IPS-15b (cell line): ENCODE measurements around the gene ARHGEF12.

ENCODE experiments used
- H3K27me3 ChIP-seq: one replicate; pipeline ENCODE4 v1.6.1; 2013; ENCODE audit warnings: low read length; ENCODE audit not compliant: control insufficient read depth, insufficient read depth
- H3K36me3 ChIP-seq: one replicate; pipeline ENCODE4 v1.6.1; 2013; ENCODE audit warnings: low read length; ENCODE audit not compliant: control insufficient read depth, insufficient read depth
- H3K4me1 ChIP-seq: one replicate; pipeline ENCODE4 v1.6.1; 2013; ENCODE audit warnings: mild to moderate bottlenecking, low read length; ENCODE audit not compliant: control insufficient read depth, insufficient read depth
- H3K4me3 ChIP-seq: one replicate; pipeline ENCODE4 v1.5.1; 2013; ENCODE audit warnings: low read depth, low read length
- H3K9ac ChIP-seq: one replicate; pipeline ENCODE4 v1.6.1; 2013; ENCODE audit warnings: low read depth, mild to moderate bottlenecking, low read length
- H3K9me3 ChIP-seq: one replicate; pipeline ENCODE4 v1.6.1; 2013; ENCODE audit warnings: mild to moderate bottlenecking, low read length; ENCODE audit not compliant: control insufficient read depth, insufficient read depth

ARHGEF12 gene

DNA sequence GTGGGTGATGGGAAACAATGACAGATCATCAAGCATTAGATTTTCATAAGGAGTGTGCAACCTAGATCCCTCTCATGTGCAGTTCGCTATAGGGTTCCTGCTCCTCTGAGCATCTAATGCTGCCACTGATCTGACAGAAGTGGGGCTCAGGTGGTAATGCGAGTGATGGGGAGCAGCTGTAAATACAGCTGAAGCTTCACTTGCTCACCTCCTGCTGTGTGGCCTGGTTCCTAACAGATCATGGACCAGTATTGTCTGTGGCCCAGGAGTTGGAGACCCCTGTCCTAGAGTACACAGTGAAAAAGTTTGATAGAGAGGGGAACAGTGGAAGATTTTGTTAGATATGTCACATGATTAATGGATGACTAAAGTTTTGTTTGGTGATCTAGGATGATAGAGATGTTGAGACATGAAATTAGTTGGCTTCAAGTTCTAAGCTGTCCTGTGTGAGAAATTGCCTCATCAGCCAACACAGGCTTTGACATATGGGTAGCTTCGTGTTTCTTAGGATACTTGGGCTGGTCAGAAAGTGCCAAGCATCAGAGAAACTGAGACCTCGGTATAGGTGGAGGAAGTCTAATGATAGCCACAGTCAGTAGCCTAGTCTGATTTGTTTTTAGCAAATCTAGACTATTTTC lies 47.4 kb downstream of the ARHGEF12 start:
- peaks cover 8% of the 10 kb centered on the region for H3K4me1 ChIP-seq
- no peaks in the 10 kb centered on the region for H3K9me3 ChIP-seq
- H3K36me3 ChIP-seq, result no peaks in the 10 kb centered on the region
- no peaks in the 10 kb centered on the region for H3K27me3 ChIP-seq
- H3K9ac ChIP-seq, result no peak overlapping the region
- H3K4me3 ChIP-seq, result no peak overlapping the region

DNA sequence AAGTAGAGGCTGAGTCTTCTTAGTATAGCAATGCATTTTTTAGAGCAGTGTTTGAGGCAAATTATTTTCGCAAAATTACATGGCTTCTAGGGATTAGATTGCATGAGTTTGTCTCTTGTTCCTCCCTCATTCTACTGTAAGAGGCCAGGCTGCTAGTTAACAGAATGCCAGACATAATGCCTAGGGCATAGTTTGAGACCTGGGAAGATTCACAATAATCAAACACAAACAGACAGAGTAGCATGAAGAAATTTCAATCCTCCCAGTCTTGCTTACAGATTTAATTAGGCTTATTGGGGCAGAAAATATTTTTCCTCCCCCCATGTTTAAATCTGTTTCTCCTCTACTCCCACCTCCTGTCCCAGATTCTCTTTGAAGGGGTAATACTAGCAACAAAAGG lies 48.3 kb downstream of the ARHGEF12 start:
- Histone ChIP-seq H3K9ac (no peak overlapping the region), H3K36me3 (no peaks in the 10 kb centered on the region), H3K4me3 (no peak overlapping the region), H3K4me1 (peaks cover 8% of the 10 kb centered on the region), H3K9me3 (no peaks in the 10 kb centered on the region), H3K27me3 (no peaks in the 10 kb centered on the region)

DNA sequence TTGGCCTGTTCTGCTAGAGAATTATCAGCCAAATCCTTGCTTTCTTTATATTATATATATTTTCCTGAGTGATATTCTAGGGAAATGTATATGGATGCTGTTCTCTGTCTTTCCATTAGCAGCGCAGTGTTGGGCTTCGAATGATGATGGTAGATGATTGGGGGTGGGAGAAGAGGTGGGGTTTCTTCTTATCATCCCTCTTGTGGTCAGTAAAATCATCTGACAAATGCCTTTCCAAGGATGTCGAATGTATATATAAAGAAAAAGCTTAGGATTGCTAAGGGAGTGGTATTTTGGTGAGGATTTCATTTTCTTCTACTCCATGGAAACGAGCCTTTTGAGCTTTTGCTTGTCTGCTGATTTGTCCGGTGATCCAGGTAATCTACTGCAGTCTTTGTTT lies 48.9 kb downstream of the ARHGEF12 start:
- Histone ChIP-seq H3K4me3 (no peak overlapping the region), H3K36me3 (no peaks in the 10 kb centered on the region), H3K9me3 (no peaks in the 10 kb centered on the region), H3K4me1 (peaks cover 8% of the 10 kb centered on the region), H3K27me3 (no peaks in the 10 kb centered on the region), H3K9ac (no peak overlapping the region)

DNA sequence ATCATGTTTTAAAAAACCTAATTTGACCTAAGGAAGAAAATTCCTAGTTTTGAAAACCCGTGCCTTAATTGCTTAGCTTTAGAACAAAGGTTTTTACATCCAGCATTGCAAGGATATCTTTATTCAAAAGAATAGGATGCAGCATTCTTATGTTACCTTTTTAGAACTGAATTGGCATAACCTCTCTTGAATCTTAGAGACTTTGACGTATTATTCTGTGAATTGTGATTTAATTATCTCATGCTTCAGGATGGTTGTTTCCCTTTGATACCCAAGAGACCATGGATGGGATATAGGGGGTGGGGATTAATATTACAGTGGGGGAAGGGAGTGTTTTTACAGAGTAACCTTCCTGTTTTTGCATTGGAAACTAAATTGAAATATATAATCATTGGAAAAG lies 49.4 kb downstream of the ARHGEF12 start:
- Histone ChIP-seq H3K9ac (no peak overlapping the region), H3K4me1 (peaks cover 8% of the 10 kb centered on the region), H3K27me3 (no peaks in the 10 kb centered on the region)

DNA sequence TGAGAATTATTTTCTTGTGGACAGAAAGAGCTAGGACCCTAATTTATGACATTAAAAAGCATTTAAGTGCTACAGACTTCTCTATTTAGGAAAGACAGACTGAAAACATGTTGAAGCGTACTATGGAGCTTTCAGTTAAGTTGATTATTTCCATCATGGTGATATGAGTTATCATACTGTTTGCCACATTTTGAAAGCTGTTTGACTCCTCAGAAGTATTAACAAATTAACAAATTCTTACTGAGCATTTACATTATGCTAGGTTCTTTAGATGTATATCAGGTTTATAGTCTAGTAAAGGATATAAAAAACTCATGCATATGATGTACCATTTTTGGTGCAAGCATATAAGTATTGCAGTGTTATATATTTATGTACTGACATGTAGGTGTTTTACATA lies 50.1 kb downstream of the ARHGEF12 start:
- Histone ChIP-seq H3K36me3 (no peaks in the 10 kb centered on the region), H3K9ac (no peak overlapping the region), H3K9me3 (no peaks in the 10 kb centered on the region), H3K4me3 (no peak overlapping the region), H3K4me1 (peaks cover 8% of the 10 kb centered on the region), H3K27me3 (no peaks in the 10 kb centered on the region)

More for the DNA sequence above, 49.4 kb downstream of the ARHGEF12 start:
- no peaks in the 10 kb centered on the region for H3K36me3 ChIP-seq
- H3K9me3 ChIP-seq, result no peaks in the 10 kb centered on the region
- H3K4me3 ChIP-seq, result no peak overlapping the region

- no peaks in the 10 kb centered on the region for H3K36me3 ChIP-seq
- no peak overlapping the region for H3K4me3 ChIP-seq
- no peaks in the 10 kb centered on the region for H3K27me3 ChIP-seq
- peaks cover 9% of the 10 kb centered on the region for H3K4me1 ChIP-seq
- no peak overlapping the region for H3K9ac ChIP-seq
- H3K9me3 ChIP-seq, result no peaks in the 10 kb centered on the region
Observed at GRCh38 chr11:120386774-120387371, 50.7 kb downstream of the ARHGEF12 start.

GRCh38 chr11:120388261-120388660 lies 52.0 kb downstream of the ARHGEF12 start:
- H3K27me3 ChIP-seq, result no peaks in the 10 kb centered on the region
- H3K4me3 ChIP-seq, result no peak overlapping the region
- no peaks in the 10 kb centered on the region for H3K9me3 ChIP-seq
- no peak overlapping the region for H3K9ac ChIP-seq
- H3K36me3 ChIP-seq, result no peaks in the 10 kb centered on the region
- peaks cover 10% of the 10 kb centered on the region for H3K4me1 ChIP-seq

DNA sequence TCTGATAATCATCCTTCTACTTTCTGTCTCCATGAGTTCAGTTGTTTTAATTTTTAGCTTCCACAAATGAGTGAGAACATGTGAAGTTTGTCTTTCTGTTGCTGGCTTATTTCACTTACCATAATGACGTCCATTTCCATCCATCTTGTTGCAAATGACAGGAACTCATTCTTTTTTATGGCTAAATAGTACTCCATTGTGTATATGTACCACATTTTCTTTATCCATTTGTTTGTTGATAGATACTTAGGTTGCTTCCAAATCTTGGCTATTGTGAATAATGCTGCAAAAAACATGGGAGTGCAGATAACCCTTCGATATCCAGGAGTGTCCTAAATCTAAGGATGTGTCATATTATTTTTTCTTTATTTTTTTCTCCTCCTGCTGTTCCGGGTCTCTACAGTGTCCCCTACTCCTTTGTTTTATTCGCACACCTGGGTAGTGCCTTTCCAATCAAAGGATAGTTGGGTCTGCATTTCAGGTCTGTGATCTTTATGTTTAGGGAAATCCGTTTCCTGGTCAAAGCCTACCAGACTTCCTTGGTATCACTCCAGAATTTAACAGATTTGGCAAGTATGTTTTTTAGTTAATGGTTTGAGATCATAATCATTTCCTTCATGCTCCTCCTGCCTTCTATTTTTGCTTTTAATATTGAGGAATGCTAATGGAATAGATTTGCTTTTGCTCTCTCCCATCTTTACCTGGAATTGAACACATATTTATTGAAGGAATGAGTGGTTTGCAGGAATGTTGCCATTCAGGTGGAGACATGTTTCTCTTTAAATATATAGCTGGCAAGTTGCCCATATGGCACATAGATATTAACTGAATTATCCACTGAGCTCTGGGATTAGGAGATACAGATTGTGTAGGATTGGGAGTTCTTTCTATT lies 53.7 kb downstream of the ARHGEF12 start:
- Histone ChIP-seq H3K27me3 (no peaks in the 10 kb centered on the region), H3K9ac (no peak overlapping the region), H3K4me3 (no peak overlapping the region), H3K36me3 (no peaks in the 10 kb centered on the region), H3K9me3 (no peaks in the 10 kb centered on the region), H3K4me1 (peaks cover 6% of the 10 kb centered on the region)

DNA sequence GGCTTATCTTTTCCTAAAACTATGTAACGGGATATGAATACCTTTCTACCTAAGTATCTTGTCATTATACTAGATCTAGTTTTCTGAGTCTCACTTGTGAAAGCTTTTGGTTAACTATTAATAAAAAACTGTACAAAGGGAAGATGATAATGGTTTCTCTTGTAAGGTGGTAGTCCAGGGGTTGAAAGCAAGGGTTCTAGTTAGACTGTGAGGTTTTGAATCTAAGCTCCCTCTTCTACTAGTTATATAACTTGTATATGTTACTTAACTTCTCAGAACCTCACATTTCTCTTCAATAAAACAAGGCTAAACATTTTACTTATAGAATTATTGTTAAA lies 54.3 kb downstream of the ARHGEF12 start:
- H3K27me3 ChIP-seq, result no peaks in the 10 kb centered on the region
- H3K4me1 ChIP-seq, result peaks cover 2% of the 10 kb centered on the region
- no peaks in the 10 kb centered on the region for H3K36me3 ChIP-seq
- no peaks in the 10 kb centered on the region for H3K9me3 ChIP-seq
- H3K9ac ChIP-seq, result no peak overlapping the region
- no peak overlapping the region for H3K4me3 ChIP-seq

DNA sequence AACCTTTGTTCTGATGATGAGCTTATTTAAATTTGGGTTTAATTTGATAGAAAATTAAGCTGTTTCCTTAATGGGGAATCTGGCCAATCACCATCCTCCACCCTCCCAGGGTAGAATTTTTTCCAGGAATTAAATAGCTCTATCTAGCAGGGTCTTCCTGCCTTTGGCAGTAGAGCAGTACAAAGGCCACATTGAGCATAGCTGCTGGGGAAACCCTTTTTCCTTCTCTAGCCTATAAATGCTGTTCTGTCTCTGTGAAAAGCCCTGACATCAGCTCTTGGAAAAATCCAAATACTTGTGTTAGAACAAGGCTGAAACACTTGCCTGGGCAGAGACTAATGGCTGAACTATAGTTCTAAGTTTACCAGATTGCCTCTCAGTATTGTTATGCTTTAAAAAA lies 55.1 kb downstream of the ARHGEF12 start:
- H3K9me3 ChIP-seq, result no peaks in the 10 kb centered on the region
- H3K4me3 ChIP-seq, result no peak overlapping the region
- H3K36me3 ChIP-seq, result no peaks in the 10 kb centered on the region
- H3K9ac ChIP-seq, result no peak overlapping the region
- peaks cover 2% of the 10 kb centered on the region for H3K4me1 ChIP-seq
- H3K27me3 ChIP-seq, result no peaks in the 10 kb centered on the region

GRCh38 chr11:120391854-120392253 lies 55.6 kb downstream of the ARHGEF12 start:
- no peak overlapping the region for H3K9ac ChIP-seq
- H3K4me3 ChIP-seq, result no peak overlapping the region
- peaks cover 2% of the 10 kb centered on the region for H3K4me1 ChIP-seq
- H3K27me3 ChIP-seq, result no peaks in the 10 kb centered on the region
- H3K9me3 ChIP-seq, result no peaks in the 10 kb centered on the region
- H3K36me3 ChIP-seq, result no peaks in the 10 kb centered on the region

GRCh38 chr11:120392314-120392713 lies 56.1 kb downstream of the ARHGEF12 start:
- Histone ChIP-seq H3K9me3 (no peaks in the 10 kb centered on the region), H3K4me3 (no peak overlapping the region), H3K4me1 (peaks cover 2% of the 10 kb centered on the region), H3K36me3 (no peaks in the 10 kb centered on the region), H3K27me3 (no peaks in the 10 kb centered on the region), H3K9ac (no peak overlapping the region)
